OCI-LY1 (cell line): Measurements from ENCODE around the gene TMEM59L.

ENCODE experiments used
- H2AFZ ChIP-seq: fragments of 200-600 bp; sonication (generic), shearing (Covaris generic); 2 replicates; pipeline ENCODE4 v1.6.0; 2014; ENCODE audit warnings: antibody characterized with exemption, mild to moderate bottlenecking, low read length
- H3F3A ChIP-seq: fragments of 200-600 bp; sonication (generic), shearing (Covaris generic); 2 replicates; pipeline ENCODE4 v1.6.0; 2014; ENCODE audit warnings: mild to moderate bottlenecking, antibody characterized with exemption, low read length, moderate library complexity; ENCODE audit not compliant: insufficient read depth
- H3K27ac ChIP-seq: fragments of 200-600 bp; sonication (generic); 2 replicates; pipeline ENCODE4 v1.5.1; 2014; ENCODE audit warnings: low read length, mixed run types, mild to moderate bottlenecking, low read depth; ENCODE audit not compliant: poor library complexity, severe bottlenecking
- H3K27me3 ChIP-seq: fragments of 200-600 bp; sonication (generic); 2 replicates; pipeline ENCODE4 v1.6.0; 2014; ENCODE audit warnings: antibody characterized with exemption, mild to moderate bottlenecking, low read length, moderate library complexity; ENCODE audit not compliant: insufficient read depth
- H3K36me3 ChIP-seq: fragments of 200-600 bp; sonication (generic); 2 replicates; pipeline ENCODE4 v1.6.1; 2014; ENCODE audit warnings: mild to moderate bottlenecking, antibody characterized with exemption, low read length, moderate library complexity, mixed read lengths; ENCODE audit not compliant: insufficient read depth
- H3K4me1 ChIP-seq: fragments of 200-600 bp; sonication (generic); 2 replicates; pipeline ENCODE4 v1.5.1; 2014; ENCODE audit warnings: mild to moderate bottlenecking, low read length, moderate library complexity; ENCODE audit not compliant: insufficient read depth, severe bottlenecking
- H3K4me2 ChIP-seq: fragments of 200-600 bp; sonication (generic), shearing (Covaris generic); 2 replicates; pipeline ENCODE4 v1.6.1; 2014; ENCODE audit warnings: low read length
- H3K4me3 ChIP-seq: fragments of 200-600 bp; sonication (generic); 2 replicates; pipeline ENCODE4 v1.5.1; 2014; ENCODE audit warnings: low read length, low read depth, mild to moderate bottlenecking, mixed read lengths; ENCODE audit not compliant: poor library complexity, severe bottlenecking
- H3K79me2 ChIP-seq: fragments of 200-600 bp; shearing (Covaris generic); 2 replicates; pipeline ENCODE4 v1.6.1; 2016; ENCODE audit warnings: mixed run types, low read length, mixed read lengths; ENCODE audit not compliant: insufficient read depth
- H3K9ac ChIP-seq: fragments of 200-600 bp; sonication (generic), shearing (Covaris generic); 2 replicates; pipeline ENCODE4 v1.6.1; 2014; ENCODE audit warnings: mild to moderate bottlenecking, low read length, mixed read lengths
- H3K9me2 ChIP-seq: fragments of 200-600 bp; sonication (generic), shearing (Covaris generic); 2 replicates; pipeline ENCODE4 v1.6.1; 2014; ENCODE audit warnings: low read depth, mild to moderate bottlenecking, low read length, mixed read lengths
- H3K9me3 ChIP-seq: fragments of 200-600 bp; shearing (Covaris generic); 2 replicates; pipeline ENCODE4 v1.6.1; 2014; ENCODE audit warnings: low read length, mixed read lengths
- H4K20me1 ChIP-seq: fragments of 200-600 bp; sonication (generic), shearing (Covaris generic); 2 replicates; pipeline ENCODE4 v1.6.0; 2016; ENCODE audit warnings: mild to moderate bottlenecking, low read length; ENCODE audit not compliant: insufficient read depth
- EZH2 ChIP-seq: fragments of 200-600 bp; sonication (generic), shearing (Covaris generic); IDR thresholded peaks from 2 replicates; pipeline ENCODE4 v1.8.0; 2017; ENCODE audit warnings: borderline replicate concordance, mixed run types, mild to moderate bottlenecking, antibody characterized with exemption, low read length, moderate library complexity, mixed read lengths
- TF ChIP-seq, protein P1 (sequence below): fragments of 200-600 bp; sonication (generic), shearing (Covaris generic); IDR thresholded peaks from 2 replicates; pipeline ENCODE4 v1.5.1; 2017; ENCODE audit warnings: mild to moderate bottlenecking, antibody characterized with exemption, low read length, moderate library complexity, mixed read lengths

Gene TMEM59L

DNA sequence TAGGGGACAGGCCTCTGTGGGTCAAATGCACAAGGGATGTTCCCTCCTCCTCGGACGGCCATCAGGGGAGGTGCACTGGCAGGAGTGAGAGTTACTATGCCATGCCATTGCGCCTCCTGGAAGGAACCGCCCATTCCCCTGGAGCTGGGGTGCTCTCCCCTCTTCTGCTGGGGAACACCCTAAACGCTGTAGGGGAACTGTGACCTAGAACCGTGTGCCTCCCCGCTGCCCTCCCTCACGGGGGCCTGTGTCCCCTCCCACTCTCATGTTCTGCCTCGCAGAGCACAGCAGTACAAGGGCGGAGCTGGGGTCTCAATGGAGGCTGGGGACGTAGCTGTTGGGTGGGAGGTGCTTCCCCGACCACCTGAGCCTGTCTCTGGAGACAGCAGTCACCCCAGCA lies 53.6 kb downstream of the TMEM59L start:
- Histone ChIP-seq H3F3A (no peaks in the 10 kb centered on the region), H3K27me3 (peaks cover 8% of the 10 kb centered on the region; the same call in 1 of the 2 replicates), H3K4me2 (no peak overlapping the region), H3K27ac (no peak overlapping the region), H3K4me1 (peaks cover 4% of the 10 kb centered on the region), H3K9ac (no peak overlapping the region), H4K20me1 (no peaks in the 10 kb centered on the region), H3K4me3 (no peak overlapping the region), H3K9me2 (no peaks in the 10 kb centered on the region), H3K36me3 (no peaks in the 10 kb centered on the region), H3K9me3 (no peaks in the 10 kb centered on the region), H3K79me2 (no peaks in the 10 kb centered on the region), H2AFZ (no peak overlapping the region)
- TF ChIP-seq EZH2, result no peak
- TF ChIP-seq, protein P1, sequence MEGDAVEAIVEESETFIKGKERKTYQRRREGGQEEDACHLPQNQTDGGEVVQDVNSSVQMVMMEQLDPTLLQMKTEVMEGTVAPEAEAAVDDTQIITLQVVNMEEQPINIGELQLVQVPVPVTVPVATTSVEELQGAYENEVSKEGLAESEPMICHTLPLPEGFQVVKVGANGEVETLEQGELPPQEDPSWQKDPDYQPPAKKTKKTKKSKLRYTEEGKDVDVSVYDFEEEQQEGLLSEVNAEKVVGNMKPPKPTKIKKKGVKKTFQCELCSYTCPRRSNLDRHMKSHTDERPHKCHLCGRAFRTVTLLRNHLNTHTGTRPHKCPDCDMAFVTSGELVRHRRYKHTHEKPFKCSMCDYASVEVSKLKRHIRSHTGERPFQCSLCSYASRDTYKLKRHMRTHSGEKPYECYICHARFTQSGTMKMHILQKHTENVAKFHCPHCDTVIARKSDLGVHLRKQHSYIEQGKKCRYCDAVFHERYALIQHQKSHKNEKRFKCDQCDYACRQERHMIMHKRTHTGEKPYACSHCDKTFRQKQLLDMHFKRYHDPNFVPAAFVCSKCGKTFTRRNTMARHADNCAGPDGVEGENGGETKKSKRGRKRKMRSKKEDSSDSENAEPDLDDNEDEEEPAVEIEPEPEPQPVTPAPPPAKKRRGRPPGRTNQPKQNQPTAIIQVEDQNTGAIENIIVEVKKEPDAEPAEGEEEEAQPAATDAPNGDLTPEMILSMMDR, result no peak

DNA sequence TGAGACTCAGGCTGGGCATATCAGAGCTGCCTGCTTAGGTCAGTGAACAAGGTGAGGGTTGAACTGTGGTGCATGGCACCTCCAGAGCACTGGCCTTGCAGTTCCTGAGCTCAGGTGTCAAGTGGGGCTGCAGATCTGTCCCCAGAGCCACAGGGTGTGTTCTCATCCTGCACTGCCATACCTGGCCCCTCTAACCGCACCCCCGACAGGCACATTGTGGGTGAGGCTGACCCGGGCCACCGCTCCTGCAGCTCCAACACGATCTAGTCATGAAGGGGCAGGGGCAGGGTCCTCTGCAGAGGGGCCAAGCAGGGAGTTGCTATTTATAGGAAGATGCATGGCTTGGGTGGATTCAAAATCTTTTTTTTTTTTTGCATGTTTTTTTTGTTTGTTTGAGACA lies 54.1 kb downstream of the TMEM59L start:
- H3K9ac ChIP-seq, result no peak overlapping the region
- H3K27me3 ChIP-seq, result peaks cover 3% of the 10 kb centered on the region; the same call in 1 of the 2 replicates
- H2AFZ ChIP-seq, result no peak overlapping the region
- TF ChIP-seq EZH2, result no peak
- TF ChIP-seq, protein P1, result no peak
- H3K4me1 ChIP-seq, result peaks cover 4% of the 10 kb centered on the region
- no peaks in the 10 kb centered on the region for H4K20me1 ChIP-seq
- H3K9me3 ChIP-seq, result no peaks in the 10 kb centered on the region
- no peaks in the 10 kb centered on the region for H3F3A ChIP-seq
- H3K4me2 ChIP-seq, result no peak overlapping the region
- no peak overlapping the region for H3K4me3 ChIP-seq
- H3K27ac ChIP-seq, result no peak overlapping the region
- H3K36me3 ChIP-seq, result no peaks in the 10 kb centered on the region
- no peaks in the 10 kb centered on the region for H3K9me2 ChIP-seq
- H3K79me2 ChIP-seq, result no peaks in the 10 kb centered on the region

DNA sequence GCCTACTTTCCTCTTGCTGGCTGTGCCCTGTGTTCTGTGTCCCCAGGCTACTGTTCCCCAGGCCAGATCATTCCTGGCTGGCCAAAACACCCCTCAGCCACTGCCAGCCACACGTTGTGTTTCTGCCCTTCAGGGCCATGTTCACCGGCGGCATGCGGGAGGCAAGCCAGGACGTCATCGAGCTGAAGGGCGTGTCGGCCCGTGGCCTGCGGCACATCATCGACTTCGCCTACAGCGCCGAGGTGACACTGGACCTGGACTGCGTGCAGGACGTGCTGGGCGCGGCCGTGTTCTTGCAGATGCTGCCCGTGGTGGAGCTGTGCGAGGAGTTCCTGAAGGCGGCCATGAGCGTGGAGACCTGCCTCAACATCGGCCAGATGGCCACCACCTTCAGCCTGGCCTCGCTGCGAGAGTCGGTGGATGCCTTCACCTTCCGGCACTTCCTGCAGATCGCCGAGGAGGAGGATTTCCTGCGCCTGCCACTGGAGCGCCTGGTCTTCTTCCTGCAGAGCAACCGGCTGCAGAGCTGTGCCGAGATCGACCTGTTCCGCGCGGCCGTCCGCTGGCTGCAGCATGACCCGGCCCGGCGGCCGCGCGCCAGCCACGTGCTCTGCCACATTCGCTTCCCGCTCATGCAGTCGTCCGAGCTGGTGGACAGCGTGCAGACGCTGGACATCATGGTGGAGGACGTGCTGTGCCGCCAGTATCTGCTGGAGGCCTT lies 55.0 kb downstream of the TMEM59L start:
- no peak overlapping the region for H3K4me3 ChIP-seq
- H3K4me1 ChIP-seq, result peaks cover 4% of the 10 kb centered on the region
- H4K20me1 ChIP-seq, result no peaks in the 10 kb centered on the region
- no peaks in the 10 kb centered on the region for H3K9me2 ChIP-seq
- no peaks in the 10 kb centered on the region for H3K9me3 ChIP-seq
- H3K79me2 ChIP-seq, result no peaks in the 10 kb centered on the region
- H3K4me2 ChIP-seq, result no peak overlapping the region
- no peak overlapping the region for H3K9ac ChIP-seq
- no peaks in the 10 kb centered on the region; the same call in 1 of the 2 replicates for H3K27me3 ChIP-seq
- no peaks in the 10 kb centered on the region for H3F3A ChIP-seq
- H3K27ac ChIP-seq, result no peak overlapping the region
- TF ChIP-seq, protein P1, result no peak
- no peak for TF ChIP-seq EZH2
- H3K36me3 ChIP-seq, result no peaks in the 10 kb centered on the region
- no peak overlapping the region for H2AFZ ChIP-seq
